HG02981 (cell line): ENCODE results near the gene CUL3.
"Not testable (repeated sequence)": the region's sequence is repeated elsewhere in the genome, so short reads cannot be mapped to it uniquely, and the experiment has no call there.

Source experiments
- ATAC-seq: cut with Tn5 transposase; IDR thresholded peaks from one replicate; pipeline ENCODE4 v1.9.1; 2021; ENCODE audit warnings: mild to moderate bottlenecking, moderate library complexity; ENCODE audit not compliant: unreplicated experiment

The CUL3 gene

DNA sequence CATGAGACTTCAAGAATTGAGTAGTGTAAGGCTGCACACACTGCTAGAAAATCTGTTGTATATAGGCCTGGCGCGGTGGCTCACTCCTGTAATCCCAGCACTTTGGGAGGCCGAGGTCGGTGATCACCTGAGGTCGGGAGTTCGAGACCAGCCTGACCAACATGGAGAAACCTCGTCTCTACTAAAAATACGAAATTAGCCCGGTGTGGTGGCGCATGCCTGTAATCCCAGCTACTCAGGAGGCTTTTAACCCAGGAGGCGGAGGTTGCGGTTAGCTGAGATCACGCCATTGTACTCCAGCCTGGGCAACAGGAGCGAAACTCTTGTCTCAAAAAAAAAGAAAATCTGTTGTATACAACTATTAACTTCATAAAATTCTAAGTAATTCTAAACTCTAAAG is 2.1 kb downstream of the CUL3 start:
- not testable (repeated sequence) for ATAC-seq

DNA sequence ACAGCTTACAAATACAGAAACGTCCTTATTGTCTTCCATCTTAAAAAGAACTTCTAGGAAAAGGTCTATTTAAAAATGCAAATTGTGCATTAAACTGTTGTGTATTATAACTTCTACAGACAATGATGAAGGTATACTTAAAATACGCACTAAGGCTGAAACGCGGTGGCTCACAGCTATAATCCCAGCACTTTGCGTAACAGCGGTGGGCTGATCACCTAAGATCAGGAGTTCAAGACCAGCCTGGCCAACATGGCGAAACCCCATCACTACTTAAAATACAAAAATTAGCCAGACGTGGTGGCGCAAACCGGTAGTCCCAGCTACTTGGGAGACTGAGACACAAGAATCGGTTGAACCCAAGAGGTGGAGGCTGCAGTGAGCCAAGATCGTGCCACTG is 4.9 kb downstream of the CUL3 start:
- no peak for ATAC-seq

DNA sequence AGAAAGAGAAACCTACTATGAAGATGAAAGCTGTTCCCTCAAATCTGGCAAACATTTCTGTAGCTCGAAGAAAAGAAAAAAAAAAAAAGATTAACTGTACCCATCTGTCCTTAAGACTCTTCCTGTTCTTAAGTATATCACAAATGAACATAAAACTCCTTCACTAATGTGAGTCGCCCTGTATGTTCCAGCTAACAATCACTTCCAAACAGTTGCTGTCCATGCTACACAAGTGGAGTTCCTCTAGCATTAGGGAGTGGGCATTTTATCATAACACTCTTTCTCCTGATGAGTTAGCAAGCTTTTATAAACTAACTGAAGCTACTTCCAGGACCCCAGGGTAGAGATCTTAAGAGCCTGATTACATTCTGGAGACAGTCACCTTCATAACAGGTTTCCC is 5.8 kb downstream of the CUL3 start:
- ATAC-seq: no peak

DNA sequence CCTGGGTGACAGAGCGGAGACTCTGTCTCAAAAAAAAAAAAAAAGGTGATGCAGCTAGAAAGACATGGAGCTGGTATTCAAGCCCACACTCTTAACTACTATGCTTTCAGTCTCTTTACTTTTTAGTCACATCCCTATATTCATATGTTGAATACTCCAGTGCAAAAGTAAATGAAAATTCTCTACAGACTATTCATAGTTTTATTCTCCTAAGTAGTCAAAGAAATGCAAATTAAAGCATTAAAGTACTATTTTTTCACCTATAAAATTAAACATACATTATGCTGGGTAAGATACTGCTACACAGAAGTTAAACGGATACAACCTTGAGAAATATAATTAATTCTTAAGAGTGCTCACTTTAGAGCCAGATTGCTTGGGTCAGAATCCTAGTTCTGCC is 7.6 kb downstream of the CUL3 start:
- no peak for ATAC-seq

DNA sequence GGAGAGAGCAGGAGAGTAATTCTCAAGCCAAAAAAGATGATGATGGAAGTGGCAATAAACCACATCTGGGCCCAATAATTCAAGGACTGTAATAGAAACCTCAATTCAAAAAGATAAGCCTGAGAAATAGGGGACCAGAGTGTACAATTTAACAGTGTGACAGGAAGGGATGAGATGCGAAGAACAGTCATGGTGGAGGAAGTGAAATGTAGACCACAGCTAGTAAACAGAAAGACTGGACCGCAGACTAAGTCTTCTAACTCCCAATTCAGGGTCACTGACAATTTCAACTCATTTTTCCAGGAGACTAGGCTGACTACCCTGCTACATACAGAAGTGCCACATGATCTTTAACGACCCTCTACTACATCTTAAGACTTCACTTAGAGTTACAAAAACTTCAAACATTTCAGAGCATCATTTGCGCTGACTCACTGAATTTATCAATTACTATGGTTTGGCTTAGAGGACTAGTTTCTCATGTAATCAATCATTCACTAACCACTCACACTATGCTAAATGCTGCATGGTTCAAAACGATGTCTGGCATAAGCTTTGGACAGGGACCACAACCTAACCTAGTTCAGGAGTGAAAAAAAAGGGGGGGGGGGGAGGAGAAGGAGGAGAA is 9.0 kb downstream of the CUL3 start:
- ATAC-seq: peak; percentile 87

DNA sequence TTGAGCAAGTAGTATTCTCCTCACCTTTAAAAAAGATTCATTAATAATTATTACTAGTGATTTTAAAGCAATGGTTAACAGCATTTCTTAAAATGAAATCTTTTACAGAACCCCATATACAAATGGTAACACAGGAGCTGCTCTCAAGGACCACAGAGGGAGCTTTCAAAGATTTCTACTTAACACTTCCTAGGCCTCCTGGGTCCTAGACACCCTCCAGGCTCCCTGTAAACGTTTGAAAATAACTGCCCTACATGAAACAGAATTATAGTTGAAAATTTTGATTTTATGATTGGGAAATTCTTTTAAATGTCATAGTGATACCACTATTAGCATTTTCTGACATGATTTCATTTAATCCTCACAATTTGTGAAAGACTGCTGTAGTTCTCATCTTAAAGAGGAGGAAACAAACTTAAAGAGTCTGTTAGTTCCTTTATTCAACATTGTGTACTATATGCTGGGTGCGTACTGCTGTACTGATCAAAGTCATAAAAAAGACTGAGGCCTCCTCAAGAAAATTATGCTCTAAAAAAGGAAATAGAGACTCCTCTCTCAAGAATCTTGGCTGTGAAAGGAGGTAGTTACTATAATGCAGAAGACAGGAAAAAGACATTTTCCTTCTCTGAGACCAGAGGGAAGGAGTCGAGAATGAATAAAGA is 10.6 kb downstream of the CUL3 start:
- ATAC-seq: no peak

DNA sequence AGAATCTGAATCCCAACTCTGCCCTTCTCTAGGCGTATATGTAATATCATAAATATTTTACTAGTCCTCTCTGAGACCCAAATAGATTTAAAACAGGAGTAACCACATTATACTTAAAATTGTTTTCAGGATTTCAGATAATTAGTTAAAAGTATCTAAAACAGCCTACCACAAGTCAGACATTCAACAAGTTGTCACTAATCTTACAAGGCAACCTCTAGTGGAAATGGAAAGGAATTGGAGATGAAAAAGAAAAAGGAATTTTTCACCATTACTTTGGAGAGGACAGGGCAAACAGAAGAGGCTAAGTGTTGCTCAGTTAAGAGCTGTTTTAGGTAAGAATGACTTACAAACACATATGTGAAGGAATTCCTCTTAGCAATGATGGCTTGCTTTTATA is 11.4 kb downstream of the CUL3 start:
- no peak for ATAC-seq

DNA sequence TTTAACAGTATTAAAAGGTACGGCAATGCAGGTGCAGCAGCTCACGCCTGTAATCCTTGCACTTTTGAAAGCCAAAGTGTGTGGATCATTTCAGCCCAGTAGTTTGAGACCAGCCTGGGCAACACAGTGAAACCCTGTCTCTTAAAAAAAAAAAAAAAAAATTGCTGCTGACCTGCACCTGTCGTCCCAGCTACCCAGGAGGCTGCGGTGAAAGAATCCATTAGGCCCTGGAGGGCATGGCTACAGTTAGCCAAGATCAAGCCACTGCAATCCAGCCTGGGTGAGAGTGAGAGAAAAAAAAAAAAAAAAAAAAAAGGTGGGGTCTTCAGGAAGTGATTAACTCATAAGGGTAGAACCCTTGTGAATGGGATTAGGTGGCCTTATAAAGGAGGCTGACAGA is 12.8 kb downstream of the CUL3 start:
- ATAC-seq: no peak

DNA sequence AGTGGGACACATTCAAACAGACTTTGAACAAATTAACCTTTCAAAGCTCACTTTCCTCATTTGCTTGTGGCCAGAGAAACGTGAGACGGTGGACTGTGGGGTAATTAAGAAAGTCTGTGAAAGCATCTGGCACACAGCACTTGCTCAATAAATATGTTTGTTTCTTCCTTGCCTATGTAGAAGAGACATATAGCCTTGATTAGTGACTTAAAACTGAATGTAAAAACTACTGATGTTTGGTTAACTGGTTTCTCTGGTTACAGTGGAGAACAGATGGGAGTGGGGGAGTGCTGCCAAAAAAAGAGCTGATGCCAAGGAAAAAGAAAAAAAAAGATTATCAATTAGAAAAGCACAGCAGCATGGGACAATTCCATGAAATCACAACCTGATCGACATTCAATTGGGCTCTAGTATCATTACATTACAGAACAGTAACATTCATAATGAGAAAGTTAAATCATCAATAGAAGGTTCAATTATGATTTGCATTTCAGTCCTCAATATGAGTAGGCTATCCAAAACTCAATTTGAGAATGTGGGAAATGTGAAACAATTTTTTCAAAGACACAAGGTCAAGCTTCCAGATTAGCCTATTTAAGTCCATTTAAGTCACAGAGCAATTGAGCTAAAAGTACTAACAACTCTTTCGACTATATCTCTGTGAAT is 14.7 kb downstream of the CUL3 start:
- ATAC-seq: peak; percentile 51

DNA sequence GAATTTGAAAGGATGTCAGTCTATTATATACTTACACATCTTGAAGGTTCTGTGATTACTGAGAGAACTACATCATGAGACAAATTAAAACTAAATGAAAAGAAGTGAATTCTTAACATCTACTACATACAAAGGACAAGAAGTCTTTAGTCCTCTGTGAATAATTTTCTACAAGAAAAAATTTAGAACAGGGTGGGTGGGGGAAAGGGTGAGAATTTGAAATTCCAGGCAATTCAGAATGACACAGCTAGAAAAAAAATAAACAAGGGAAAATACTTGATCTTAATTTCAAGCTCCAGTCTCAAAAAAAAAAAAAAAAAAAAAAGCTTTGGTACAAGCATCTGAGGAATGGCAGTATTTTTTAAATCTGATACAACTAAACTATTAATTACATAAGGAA is 15.5 kb downstream of the CUL3 start:
- ATAC-seq: no peak

DNA sequence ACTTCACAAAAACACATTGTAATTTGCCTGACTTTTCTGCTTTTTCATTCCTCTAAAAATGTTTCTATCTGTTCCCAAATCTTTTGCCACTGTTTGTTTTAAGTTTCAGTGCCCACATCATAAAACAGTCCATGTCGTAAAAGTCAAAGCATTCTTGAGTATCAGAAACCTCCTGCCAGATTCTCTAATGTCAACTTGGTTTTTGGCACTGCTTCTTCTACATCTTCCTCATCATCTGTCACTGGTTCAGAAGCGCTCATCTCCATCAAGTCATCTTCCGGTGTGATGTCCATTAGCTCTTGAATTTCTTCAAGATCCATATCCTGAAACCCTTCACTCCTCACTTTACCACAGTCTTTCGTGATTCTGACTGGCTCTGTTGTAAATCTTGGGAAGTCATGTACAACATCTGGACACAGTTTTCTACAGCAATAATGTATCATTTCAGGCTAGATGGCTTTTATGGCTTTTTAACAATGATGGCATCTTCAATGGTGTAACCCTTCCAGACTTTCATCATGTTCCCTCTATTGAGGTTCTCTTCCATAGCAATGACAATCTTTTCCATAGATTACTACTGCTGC is 19.6 kb downstream of the CUL3 start:
- no peak for ATAC-seq

DNA sequence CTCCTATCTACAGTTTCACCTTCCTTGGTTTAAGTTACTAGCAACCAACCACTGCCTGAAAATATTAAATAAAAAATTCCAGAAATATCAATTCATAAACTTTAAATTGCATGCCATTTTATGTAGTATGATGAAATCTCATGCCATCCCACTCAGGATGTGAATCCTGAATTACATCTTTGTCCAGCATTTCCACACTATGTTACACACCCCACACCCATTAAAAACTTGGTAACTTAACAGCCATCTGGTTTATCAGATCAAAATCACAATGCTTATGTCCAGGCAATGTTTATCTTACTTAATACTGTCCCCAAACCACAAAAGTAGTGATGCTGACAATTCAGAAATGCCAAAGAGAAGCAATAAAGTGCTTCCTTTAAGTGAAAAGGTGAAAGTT is 21.6 kb downstream of the CUL3 start:
- ATAC-seq: no peak

DNA sequence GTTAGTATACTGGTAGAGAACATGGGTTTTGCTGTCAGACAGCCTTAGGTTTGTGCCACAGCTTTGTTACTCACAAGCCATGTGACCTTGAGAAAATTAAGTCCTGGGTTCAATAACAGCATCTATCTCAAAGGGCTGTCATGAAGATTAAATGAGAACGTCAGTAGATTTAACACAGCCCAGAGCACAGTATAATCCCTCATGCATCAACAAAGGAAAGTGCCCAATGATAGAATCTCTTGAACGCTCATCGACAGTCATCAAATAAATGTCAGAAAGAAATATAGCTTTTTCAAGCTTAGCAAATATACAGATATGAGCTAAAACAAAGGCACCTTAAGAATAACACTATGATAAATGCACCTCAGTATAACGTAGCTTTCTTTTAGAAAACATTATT is 22.3 kb downstream of the CUL3 start:
- no peak for ATAC-seq

DNA sequence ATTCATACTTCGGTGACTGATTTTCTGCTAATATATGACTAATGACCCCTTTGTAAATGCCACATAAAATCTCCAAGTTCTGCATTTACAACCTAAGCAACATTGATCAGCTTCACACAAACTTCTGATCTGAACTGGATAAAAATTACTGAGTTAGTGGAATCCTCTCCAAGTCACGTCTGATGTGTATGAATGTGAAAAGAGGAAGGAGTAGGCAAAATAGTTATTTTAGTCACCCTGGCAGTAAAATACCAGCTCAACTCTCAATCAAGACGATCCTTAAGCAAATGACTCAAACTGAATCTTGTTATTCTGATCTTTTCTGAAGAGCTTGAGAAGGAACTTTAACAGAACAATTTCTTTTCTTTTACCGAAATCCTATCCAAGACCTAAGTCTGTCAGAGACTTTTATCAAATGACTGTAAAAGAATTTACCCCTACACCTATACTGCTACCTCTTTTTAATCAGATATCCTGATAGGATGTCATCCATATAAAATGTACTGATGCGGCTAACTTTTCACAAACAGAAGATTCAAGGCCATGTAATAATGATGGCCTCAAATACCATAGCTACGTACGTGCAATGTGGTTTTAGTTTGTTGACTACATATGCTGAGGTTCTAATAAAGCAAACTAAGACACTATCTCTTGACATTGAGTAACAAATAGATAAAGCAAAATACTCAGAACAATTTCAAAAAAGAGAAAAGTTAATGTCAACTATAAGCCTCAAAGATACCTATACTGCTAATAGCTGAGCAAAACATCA is 23.7 kb downstream of the CUL3 start:
- ATAC-seq: no peak

DNA sequence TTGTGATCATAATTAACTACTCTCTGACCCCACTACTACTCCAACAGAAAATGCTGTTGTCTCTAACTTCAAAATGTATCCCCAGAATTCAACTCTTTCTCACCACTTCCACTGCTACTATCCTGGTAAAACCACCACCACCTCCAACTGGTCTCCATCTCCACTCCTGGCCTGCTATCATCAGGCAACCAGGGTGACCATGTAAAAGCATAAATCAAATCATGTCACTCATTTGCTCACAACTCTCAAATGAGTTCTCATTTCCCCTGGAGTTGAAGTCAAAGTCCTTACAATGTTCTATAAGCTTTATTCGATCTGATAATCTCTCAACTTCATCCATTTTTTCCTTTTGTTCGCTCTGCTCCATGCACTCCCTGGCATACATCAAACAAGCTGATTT is 24.6 kb downstream of the CUL3 start:
- no peak for ATAC-seq

DNA sequence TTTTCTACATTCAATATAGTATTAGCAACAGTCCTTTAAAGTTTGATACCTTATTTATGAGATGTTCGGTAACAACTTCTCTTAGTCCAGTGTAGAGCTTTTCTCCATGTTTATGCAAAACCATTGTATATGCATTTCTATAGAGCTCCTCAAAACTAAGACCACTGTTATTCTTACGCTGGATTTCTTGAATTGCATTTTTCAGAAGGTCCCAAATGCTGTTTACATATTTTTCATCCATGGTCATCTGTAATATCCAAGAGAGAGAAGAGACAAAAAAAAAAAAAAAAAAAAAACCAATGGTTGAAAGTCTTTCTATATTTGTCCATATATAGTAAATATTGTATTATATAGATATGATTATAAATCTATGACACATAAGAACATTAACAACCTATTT is 27.6 kb downstream of the CUL3 start:
- ATAC-seq: no peak

DNA sequence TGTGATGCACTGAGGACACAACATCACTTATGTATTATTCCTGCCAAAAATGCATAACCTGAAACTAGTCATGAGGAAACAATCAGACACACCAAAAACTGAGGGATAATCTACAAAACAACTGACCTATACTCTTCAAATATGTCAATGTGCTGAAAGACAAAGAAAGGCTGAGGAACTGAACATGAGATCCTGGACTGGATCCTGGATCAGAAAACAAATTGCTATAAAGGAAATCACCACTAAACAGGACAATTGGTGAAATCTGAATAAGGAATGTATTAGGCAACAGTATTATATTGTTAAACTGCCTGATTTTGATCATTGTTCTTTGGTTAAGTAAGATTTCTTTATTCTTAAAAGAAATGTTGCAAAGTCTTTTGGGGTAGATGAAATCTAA is 28.8 kb downstream of the CUL3 start:
- ATAC-seq: no peak

DNA sequence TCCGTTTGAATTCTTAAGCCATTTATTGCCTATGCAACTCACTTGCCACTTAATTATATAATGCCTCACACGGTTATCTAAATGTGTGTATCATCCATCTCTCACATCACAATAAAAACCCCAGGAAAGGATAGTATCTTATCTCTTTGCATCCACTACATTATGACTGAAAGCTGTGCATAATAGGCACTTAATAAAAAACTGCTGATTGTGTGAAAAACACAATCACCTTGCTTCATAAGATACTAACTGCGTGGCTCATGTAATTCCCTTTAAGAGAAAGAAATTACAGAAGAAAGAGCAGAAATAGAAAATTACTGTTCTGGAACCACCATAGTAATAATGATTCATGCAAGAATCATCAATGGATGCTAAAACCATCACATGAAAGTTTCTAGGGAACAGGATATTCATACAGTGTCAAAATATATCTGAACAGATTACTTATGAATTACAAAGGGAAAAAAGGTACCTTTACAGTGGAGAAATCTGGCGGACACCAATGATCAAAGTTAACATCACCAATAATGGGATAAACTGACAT is 29.3 kb downstream of the CUL3 start:
- ATAC-seq: no peak

DNA sequence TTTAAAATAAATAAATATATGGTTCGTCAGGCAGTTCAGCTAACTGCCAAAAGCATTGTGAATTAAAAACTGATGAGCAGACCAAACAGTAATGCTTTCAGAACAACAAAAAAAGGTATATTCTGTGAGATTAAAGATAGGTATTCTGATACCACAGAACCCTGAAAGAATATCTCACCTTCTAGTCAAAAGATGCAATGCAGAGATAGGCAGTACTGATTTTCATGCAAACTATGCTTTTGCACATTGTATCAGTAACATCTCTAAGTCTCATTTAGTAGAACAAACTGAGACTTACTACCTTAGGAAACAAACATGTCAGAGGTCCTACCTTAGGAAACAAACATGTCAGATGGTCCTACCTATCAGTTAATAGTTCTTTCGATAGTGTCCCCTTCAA is 32.4 kb downstream of the CUL3 start:
- ATAC-seq: no peak

DNA sequence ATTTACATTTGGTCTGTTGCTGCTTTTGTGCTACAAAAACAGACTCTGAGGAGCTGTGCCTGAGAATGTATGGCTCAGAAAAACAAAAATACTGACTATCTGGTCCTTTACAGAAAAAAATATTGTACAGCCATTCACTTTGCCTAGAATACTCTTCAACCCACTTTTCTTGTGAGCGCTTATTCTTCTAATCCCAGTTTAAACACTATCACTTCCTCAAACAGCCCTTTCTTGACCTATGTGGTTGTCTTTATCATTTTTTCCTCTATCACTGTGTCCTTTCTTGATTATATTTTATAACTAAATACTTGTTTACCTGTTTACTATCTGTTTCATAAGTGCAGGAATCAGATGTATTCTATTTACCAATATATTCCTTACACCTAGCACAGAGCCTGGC is 33.5 kb downstream of the CUL3 start:
- no peak for ATAC-seq

DNA sequence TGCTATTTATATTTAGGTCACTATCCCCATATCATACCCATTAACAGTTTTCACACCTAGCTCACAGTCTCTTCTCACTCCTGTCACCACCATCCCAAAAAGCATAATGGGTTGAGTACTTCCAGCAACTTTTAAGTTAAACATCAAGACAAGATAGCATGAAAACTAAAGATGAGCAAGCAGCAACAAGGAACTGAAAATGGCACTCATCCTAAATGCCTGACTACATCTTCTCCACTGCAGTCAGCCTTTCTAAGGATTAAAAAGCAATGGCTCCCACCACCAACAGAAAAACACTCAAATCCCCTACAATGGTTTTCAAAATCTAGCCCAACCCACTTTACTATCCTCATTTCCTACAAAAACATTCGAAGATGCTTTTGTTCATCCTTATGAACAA is 38.2 kb downstream of the CUL3 start:
- no peak for ATAC-seq
